ENCODE measurements around the gene C22orf39. TPM values are rescaled to one million over a fixed set of nuclear protein-coding genes. Genes with fewer than 3 reads are reported as not detected.

The C22orf39 gene
- total and polyA plus RNA-seq, 4 donors = 11.3 to 22.4 (median 13.5) TPM

DNA sequence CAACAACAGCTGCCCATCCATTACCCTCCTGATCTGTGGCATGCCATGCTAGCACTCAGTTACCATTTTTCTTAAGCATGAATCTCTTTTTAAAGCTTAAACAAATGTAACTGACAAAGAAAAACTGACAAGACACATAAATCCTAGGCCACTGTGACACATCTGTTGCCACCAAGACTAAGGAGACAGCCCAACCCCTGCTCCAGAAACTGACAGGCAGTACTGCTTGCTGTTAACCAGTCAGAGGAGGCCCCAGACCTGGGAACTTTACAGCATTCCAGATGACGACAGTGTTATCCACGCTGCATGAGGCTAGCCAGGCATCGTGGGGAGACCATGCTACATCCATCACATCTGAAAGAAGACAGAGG is 49.8 kb downstream of the C22orf39 start:
- Histone ChIP-seq H3K9ac (ENCODE audit: low read depth in 1 of 2, low read length in 2 of 2) (no peak overlapping the region), H3K27ac (ENCODE audit: low read depth in 1 of 2, low read length in 2 of 2) (no peak overlapping the region), H3K36me3 (ENCODE audit: control insufficient read depth in 4 of 4, insufficient read depth in 3 of 4, low read depth in 1 of 4, low read length in 3 of 4) (peaks cover 25 to 80% (median 61%) of the 10 kb centered on the region in 4 donors), H3K27me3 (ENCODE audit: control insufficient read depth in 4 of 4, insufficient read depth in 4 of 4, low read length in 3 of 4) (no peaks in the 10 kb centered on the region), H3K4me3 (ENCODE audit: low read depth in 1 of 3, low read length in 3 of 3) (no peak overlapping the region), H3K4me1 (ENCODE audit: control insufficient read depth in 4 of 4, insufficient read depth in 4 of 4, low read length in 3 of 4) (no peaks in the 10 kb centered on the region), H3K9me3 (ENCODE audit: control insufficient read depth in 4 of 4, low read length in 3 of 4) (no peaks in the 10 kb centered on the region)
- DNase-seq (ENCODE audit: low spot score) = peak; percentile 51
- TF ChIP-seq FOXA1 (IDR thresholded peaks at IDR 0.05) (no peak), RXRA (IDR thresholded peaks at IDR 0.05) (no peak), SP1 (IDR thresholded peaks at IDR 0.05) (no peak), RAD21 (IDR thresholded peaks at IDR 0.05) (no peak), EGR1 (IDR thresholded peaks at IDR 0.05; ENCODE audit: low read depth in 2 of 2) (no peak), JUND (IDR thresholded peaks at IDR 0.05) (no peak), NR2F2 (IDR thresholded peaks at IDR 0.05) (no peak), TAF1 (conservative IDR thresholded peaks at IDR 0.05) (no peak), YY1 (IDR thresholded peaks at IDR 0.05) (no peak), HNF4G (IDR thresholded peaks at IDR 0.05) (no peak), HNF4A (conservative IDR thresholded peaks at IDR 0.05) (no peak), GABPA (IDR thresholded peaks at IDR 0.05 in 1 of 2, conservative IDR thresholded peaks at IDR 0.05 in 1 of 2) (no peak), FOXA2 (IDR thresholded peaks at IDR 0.05) (no peak)
- TF ChIP-seq, protein P1, sequence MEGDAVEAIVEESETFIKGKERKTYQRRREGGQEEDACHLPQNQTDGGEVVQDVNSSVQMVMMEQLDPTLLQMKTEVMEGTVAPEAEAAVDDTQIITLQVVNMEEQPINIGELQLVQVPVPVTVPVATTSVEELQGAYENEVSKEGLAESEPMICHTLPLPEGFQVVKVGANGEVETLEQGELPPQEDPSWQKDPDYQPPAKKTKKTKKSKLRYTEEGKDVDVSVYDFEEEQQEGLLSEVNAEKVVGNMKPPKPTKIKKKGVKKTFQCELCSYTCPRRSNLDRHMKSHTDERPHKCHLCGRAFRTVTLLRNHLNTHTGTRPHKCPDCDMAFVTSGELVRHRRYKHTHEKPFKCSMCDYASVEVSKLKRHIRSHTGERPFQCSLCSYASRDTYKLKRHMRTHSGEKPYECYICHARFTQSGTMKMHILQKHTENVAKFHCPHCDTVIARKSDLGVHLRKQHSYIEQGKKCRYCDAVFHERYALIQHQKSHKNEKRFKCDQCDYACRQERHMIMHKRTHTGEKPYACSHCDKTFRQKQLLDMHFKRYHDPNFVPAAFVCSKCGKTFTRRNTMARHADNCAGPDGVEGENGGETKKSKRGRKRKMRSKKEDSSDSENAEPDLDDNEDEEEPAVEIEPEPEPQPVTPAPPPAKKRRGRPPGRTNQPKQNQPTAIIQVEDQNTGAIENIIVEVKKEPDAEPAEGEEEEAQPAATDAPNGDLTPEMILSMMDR (IDR thresholded peaks at IDR 0.05; ENCODE audit: low read depth, low read length, missing input control) = no peak
- TF ChIP-seq, protein P2, sequence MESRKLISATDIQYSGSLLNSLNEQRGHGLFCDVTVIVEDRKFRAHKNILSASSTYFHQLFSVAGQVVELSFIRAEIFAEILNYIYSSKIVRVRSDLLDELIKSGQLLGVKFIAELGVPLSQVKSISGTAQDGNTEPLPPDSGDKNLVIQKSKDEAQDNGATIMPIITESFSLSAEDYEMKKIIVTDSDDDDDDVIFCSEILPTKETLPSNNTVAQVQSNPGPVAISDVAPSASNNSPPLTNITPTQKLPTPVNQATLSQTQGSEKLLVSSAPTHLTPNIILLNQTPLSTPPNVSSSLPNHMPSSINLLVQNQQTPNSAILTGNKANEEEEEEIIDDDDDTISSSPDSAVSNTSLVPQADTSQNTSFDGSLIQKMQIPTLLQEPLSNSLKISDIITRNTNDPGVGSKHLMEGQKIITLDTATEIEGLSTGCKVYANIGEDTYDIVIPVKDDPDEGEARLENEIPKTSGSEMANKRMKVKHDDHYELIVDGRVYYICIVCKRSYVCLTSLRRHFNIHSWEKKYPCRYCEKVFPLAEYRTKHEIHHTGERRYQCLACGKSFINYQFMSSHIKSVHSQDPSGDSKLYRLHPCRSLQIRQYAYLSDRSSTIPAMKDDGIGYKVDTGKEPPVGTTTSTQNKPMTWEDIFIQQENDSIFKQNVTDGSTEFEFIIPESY (IDR thresholded peaks at IDR 0.05) = no peak
- TF ChIP-seq, protein P3, sequence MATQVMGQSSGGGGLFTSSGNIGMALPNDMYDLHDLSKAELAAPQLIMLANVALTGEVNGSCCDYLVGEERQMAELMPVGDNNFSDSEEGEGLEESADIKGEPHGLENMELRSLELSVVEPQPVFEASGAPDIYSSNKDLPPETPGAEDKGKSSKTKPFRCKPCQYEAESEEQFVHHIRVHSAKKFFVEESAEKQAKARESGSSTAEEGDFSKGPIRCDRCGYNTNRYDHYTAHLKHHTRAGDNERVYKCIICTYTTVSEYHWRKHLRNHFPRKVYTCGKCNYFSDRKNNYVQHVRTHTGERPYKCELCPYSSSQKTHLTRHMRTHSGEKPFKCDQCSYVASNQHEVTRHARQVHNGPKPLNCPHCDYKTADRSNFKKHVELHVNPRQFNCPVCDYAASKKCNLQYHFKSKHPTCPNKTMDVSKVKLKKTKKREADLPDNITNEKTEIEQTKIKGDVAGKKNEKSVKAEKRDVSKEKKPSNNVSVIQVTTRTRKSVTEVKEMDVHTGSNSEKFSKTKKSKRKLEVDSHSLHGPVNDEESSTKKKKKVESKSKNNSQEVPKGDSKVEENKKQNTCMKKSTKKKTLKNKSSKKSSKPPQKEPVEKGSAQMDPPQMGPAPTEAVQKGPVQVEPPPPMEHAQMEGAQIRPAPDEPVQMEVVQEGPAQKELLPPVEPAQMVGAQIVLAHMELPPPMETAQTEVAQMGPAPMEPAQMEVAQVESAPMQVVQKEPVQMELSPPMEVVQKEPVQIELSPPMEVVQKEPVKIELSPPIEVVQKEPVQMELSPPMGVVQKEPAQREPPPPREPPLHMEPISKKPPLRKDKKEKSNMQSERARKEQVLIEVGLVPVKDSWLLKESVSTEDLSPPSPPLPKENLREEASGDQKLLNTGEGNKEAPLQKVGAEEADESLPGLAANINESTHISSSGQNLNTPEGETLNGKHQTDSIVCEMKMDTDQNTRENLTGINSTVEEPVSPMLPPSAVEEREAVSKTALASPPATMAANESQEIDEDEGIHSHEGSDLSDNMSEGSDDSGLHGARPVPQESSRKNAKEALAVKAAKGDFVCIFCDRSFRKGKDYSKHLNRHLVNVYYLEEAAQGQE (IDR thresholded peaks at IDR 0.05) = no peak
- TF ChIP-seq, protein P4, sequence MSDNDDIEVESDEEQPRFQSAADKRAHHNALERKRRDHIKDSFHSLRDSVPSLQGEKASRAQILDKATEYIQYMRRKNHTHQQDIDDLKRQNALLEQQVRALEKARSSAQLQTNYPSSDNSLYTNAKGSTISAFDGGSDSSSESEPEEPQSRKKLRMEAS (IDR thresholded peaks at IDR 0.05) = no peak
- TF ChIP-seq, protein P5, sequence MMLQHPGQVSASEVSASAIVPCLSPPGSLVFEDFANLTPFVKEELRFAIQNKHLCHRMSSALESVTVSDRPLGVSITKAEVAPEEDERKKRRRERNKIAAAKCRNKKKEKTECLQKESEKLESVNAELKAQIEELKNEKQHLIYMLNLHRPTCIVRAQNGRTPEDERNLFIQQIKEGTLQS (IDR thresholded peaks at IDR 0.05) = no peak
- 97% methylated on average over 3 of the region's 3 CpGs for WGBS

All from liver (tissue), 9 donors.